IPS DF 6.9 (cell line): ENCODE measurements around the gene HSPA12B.

Experiments
- DNase-seq: peaks from one replicate; pipeline ENCODE4 v3.0.0-alpha.2; 2013; ENCODE audit warnings: low read depth, low spot score
- H3K27ac ChIP-seq: one replicate; pipeline ENCODE4 v1.5.1; 2013; ENCODE audit warnings: low read length, control low read depth
- H3K27me3 ChIP-seq: 2 replicates; pipeline ENCODE4 v1.6.1; 2013; ENCODE audit warnings: mild to moderate bottlenecking, low read length; ENCODE audit not compliant: control insufficient read depth, insufficient read depth
- H3K36me3 ChIP-seq: 2 replicates; pipeline ENCODE4 v1.6.1; 2013; ENCODE audit warnings: low read length; ENCODE audit not compliant: control insufficient read depth, insufficient read depth
- H3K4me1 ChIP-seq: 2 replicates; pipeline ENCODE4 v1.6.1; 2013; ENCODE audit warnings: low read length; ENCODE audit not compliant: control insufficient read depth, insufficient read depth
- H3K4me3 ChIP-seq: 2 replicates; pipeline ENCODE4 v1.5.1; 2013; ENCODE audit warnings: mild to moderate bottlenecking, low read length
- H3K9me3 ChIP-seq: 2 replicates; pipeline ENCODE4 v1.6.1; 2013; ENCODE audit warnings: low read length, inconsistent platforms; ENCODE audit not compliant: control insufficient read depth, insufficient read depth
- WGBS: extraction: QIAGEN DNeasy Blood & Tissue Kit; methylation state at CpG from one replicate; pipeline ENCODE4 v1.1.7; 2013; ENCODE audit warnings: mixed read lengths, missing lambda C conversion rate; ENCODE audit not compliant: insufficient read length, insufficient coverage; 5-methylcytosine and 5-hydroxymethylcytosine counted together

The HSPA12B gene

DNA sequence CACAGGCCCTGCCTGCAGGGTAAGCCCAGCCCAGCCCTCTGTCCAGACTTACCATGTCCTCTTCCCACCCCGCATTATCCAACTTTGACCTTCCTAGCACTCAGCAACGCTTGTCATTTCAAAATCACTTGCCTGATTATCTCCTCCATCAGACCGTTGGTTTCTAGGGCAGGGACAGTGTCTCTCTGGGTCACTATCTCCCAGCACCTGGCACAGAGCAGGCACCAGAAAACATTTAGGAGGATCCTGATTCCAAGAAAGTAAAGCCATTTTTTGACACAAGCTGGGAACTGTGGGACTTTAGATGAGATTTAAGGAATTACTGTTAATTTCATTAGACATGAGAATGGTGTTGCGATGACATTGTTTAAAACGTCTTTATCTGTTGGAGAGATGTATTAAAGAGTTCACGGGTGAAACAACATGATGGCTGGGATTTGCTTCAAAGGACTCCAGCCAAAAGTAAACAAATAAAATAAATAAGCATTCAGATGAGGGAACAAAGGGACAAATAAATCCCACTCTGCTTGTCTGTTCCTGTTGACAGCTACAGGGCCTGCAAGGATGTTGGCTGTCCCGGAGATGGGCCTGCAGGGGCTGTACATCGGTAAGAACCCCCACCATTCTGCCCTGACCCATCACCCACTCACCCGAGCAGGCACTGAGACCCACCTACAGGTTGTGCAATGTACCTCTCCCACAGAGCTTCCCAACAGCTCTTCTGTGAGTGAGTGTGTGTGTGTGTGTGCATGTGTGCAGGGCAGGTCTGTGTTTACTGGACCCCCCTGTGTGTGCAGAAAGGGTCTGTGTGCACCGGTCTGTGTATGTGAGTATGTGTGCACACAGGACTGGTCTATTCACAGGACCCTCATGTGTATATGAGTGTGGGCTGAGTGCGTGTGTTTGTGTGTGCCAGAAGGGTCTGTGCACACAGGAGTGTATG is 5.9 kb downstream of the HSPA12B start:
- no CpG with 5 or more reads among the region's 11 CpGs for WGBS
- no peaks in the 10 kb centered on the region for H3K36me3 ChIP-seq
- H3K27ac ChIP-seq = no peak overlapping the region
- no peak for DNase-seq
- H3K9me3 ChIP-seq = no peaks in the 10 kb centered on the region
- H3K4me3 ChIP-seq = no peak overlapping the region; the same call in 1 of the 2 replicates
- peaks cover 4% of the 10 kb centered on the region; the same call in 1 of the 2 replicates for H3K4me1 ChIP-seq
- H3K27me3 ChIP-seq = no peaks in the 10 kb centered on the region

DNA sequence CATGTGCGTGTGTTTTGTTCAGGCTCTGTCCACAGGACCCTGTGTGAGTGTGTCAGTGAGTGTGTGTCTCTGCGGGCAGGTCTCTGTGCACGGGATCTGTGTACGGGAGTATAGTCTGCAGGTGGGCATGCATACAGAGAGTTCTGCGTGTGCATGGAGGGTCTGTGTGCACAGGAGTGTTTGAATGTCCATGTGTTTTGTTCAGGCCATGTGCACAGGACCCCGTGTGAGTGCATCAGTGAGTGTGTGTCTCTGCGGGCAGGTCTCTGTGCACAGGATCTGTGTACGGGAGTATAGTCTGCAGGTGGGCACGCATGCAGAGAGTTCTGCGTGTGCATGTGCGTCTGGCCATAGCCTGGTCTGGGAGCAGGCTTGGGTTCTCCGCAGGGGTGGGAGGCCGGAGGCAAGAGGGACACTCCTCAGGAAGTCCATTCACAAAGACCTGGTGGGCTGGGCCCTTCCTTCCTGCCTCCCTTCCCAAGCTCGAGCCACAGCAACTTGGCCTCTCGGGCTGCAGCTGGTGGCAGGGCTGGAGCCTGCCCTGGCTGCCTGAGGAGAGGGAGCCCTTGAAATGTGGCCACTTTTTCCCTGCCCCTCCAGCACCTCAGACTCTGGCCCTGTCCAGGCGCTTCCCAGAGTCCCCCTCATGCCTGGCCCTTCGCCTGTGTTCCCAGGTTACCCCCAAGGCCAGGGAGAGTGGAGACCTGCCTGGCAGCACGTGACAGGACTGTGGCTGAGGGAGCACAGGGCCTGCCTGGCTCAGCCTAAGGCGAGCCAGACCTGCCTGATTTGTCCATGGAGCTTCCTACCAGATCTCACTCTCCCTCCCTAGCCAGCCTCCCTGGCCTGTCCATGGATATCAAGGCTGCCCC is 6.8 kb downstream of the HSPA12B start:
- no CpG with 5 or more reads among the region's 19 CpGs for WGBS
- no peak overlapping the region for H3K27ac ChIP-seq
- H3K4me3 ChIP-seq = no peak overlapping the region
- no peaks in the 10 kb centered on the region for H3K27me3 ChIP-seq
- H3K4me1 ChIP-seq = peaks cover 4% of the 10 kb centered on the region; the same call in 1 of the 2 replicates
- DNase-seq = no peak
- no peaks in the 10 kb centered on the region for H3K36me3 ChIP-seq
- H3K9me3 ChIP-seq = no peaks in the 10 kb centered on the region

DNA sequence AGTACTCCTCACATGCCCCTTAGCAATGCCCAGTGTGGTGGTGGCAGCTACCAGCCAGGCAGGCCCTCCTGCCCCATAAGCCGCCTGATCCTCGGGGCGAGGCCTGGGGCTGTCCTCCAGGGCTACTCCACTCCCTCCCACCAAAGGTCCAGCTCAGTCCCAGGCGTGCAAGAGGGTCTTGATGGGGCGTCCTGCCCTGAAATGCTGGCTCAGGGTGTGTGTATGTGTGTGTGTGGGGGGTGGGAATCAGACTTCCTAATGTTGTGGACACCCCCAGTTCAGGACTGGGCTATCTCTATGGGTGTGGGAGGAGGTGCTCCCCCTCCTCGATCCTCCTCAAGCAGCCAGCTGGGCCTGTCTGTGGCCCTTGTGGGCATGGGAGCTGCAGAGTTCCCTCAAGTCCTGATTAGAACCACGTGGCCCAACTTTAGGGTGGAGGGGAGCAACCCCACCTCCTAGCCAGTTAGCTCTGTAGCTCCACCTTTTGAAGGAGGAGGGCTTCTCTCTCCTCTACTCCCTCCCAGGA is 7.5 kb downstream of the HSPA12B start:
- no peak overlapping the region for H3K27ac ChIP-seq
- H3K9me3 ChIP-seq = no peaks in the 10 kb centered on the region
- H3K36me3 ChIP-seq = no peaks in the 10 kb centered on the region
- no peaks in the 10 kb centered on the region for H3K27me3 ChIP-seq
- no peak overlapping the region for H3K4me3 ChIP-seq
- no CpG with 5 or more reads among the region's 7 CpGs for WGBS
- DNase-seq = no peak
- peaks cover 7% of the 10 kb centered on the region; the same call in 1 of the 2 replicates for H3K4me1 ChIP-seq

DNA sequence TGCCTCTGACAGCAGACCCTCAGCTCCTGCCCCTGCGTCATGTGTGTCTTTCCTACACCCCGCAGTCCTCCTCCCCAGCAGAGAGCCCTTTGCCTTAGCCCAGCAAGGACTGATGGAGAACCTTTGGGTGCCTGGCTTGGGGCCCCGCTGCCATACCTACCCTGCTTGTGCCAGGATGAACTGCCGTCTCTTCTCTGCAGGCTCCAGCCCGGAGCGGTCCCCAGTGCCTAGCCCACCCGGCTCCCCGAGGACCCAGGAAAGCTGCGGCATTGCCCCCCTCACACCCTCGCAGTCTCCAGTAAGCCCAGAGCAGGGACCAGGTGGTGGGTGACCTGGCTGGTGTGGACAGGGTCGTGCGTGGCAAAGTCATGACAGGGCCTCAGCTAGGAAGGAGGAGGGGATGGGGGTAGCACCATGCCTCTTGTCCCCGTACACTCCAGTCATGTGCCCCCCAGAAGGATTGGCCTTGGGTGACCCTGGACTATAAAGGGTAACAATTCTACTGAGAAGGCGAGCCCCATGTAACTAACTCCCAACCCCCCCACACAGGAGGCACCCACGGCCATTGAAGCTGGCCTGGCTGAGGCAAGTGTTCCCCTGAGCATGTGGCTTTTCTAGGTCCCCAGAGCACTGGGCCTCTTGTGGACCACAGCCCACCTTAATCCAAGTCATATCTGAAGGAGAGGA is 8.3 kb downstream of the HSPA12B start:
- no CpG with 5 or more reads among the region's 15 CpGs for WGBS
- Histone ChIP-seq H3K27me3 (no peaks in the 10 kb centered on the region), H3K4me3 (no peak overlapping the region), H3K9me3 (no peaks in the 10 kb centered on the region), H3K27ac (no peak overlapping the region), H3K36me3 (no peaks in the 10 kb centered on the region), H3K4me1 (peaks cover 8% of the 10 kb centered on the region; the same call in 1 of the 2 replicates)
- DNase-seq = no peak

DNA sequence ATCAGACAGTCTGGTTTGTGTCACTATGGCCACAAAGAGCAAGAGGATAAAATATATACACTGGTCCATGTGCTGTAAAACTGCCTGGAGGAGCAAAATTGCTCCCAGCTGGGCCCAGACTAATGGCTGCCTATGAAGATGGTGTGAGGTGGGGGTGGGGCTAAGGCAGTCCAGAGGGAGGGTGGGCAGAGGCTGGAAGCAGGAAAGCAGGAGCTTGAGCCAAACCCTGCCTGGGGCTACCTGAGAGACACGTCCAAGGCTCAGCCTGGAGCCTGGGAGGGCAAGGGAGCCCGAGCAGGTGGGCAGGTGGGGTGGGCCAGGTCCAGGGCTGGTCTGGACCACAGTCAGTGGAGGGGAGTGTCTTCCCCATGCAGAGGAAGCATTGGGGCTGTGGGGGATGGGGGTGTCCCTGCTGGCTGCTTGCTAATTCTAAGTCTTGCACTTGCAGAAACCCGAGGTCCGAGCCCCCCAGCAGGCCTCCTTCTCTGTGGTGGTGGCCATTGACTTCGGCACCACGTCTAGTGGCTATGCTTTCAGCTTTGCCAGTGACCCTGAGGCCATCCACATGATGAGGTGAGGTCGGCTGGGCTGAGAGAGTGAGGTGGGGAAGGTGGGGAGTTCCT is 9.5 kb downstream of the HSPA12B start:
- H3K4me1 ChIP-seq = peaks cover 10% of the 10 kb centered on the region; the same call in 1 of the 2 replicates
- H3K9me3 ChIP-seq = no peaks in the 10 kb centered on the region
- H3K36me3 ChIP-seq = no peaks in the 10 kb centered on the region
- H3K4me3 ChIP-seq = no peak overlapping the region
- no peak for DNase-seq
- H3K27ac ChIP-seq = no peak overlapping the region
- no peaks in the 10 kb centered on the region for H3K27me3 ChIP-seq
- WGBS = no CpG with 5 or more reads among the region's 7 CpGs

DNA sequence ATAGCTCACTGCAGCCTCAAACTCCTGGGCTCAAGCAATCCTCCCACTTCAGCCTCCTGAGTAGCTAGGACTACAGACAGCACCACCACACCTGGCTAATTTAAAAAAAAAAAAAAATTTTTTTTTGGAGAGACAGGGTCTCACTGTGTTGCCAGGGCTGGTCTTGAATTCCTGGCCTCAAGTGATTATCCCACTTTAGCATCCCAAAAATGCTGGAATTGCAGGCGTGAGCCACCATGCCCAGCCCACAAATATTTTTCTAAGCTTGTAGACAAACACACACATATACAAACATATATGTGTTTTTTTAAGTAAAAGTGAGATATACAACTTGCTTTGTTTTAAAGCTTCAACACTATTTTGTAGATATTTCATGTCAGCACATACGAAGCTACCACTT is 10.8 kb downstream of the HSPA12B start:
- Histone ChIP-seq H3K9me3 (no peaks in the 10 kb centered on the region), H3K27me3 (no peaks in the 10 kb centered on the region), H3K4me1 (peaks cover 10% of the 10 kb centered on the region; the same call in 1 of the 2 replicates), H3K27ac (no peak overlapping the region), H3K4me3 (no peak overlapping the region), H3K36me3 (no peaks in the 10 kb centered on the region)
- no CpG with 5 or more reads among the region's 2 CpGs for WGBS
- DNase-seq = no peak

DNA sequence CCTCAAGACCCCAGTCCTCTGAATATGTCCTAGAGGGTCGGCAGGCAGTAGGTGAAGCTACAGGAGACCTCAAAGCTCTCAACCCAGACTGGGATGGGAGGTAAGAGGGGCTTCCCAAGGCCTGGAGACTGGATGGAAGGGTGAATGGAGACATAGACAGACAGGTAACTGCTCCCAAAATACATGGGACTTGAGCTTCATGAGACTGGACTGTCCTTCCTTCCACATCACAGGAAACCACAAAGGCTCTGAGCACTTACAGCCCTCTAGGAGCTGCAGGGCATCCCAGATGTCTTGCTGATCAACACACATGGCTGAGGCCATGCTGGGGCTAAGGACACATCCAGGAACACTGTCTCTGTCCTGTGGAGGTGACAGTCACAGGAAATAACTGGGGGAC is 11.6 kb downstream of the HSPA12B start:
- H3K27me3 ChIP-seq = no peaks in the 10 kb centered on the region
- no peaks in the 10 kb centered on the region for H3K9me3 ChIP-seq
- H3K4me3 ChIP-seq = no peak overlapping the region
- H3K4me1 ChIP-seq = peaks cover 10% of the 10 kb centered on the region; the same call in 1 of the 2 replicates
- WGBS = no CpG with 5 or more reads among the region's 1 CpG
- DNase-seq = no peak
- H3K36me3 ChIP-seq = no peaks in the 10 kb centered on the region
- no peak overlapping the region for H3K27ac ChIP-seq

DNA sequence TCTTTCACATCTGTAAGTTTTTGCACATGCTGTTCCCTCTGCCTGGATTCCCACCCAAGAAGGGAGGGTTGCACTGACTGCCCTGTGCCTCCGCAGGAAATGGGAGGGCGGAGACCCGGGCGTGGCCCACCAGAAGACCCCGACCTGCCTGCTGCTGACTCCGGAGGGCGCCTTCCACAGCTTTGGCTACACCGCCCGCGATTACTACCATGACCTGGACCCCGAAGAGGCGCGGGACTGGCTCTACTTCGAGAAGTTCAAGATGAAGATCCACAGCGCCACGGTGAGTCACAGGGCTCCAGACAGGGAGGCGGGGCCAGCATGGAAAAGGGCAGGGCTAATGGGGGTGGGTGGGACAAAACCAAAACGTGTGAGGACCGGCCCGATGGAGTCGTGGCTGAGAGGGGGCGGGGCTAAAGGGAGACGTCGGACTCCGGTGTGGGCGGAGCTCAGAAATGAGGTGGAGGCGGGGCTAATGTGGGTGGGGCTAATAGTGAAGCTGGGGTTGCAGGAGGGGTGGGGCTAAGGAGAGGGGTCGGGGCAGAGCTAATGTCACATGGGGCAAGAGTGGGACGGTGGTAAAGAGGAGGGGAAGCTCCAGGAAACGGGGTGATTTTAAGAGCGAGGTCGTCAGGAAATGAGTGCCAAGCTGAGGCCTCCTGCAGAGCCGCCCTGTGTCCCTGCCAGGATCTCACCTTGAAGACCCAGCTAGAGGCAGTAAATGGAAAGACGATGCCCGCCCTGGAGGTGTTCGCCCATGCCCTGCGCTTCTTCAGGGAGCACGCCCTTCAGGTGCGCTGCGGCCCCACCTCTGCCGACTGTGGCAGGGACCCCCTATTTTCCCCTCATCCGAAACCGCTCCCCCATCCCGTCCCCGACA is 12.6 kb downstream of the HSPA12B start:
- WGBS = no CpG with 5 or more reads among the region's 45 CpGs
- Histone ChIP-seq H3K27ac (no peak overlapping the region), H3K27me3 (no peaks in the 10 kb centered on the region), H3K4me1 (peaks cover 11% of the 10 kb centered on the region; the same call in 1 of the 2 replicates), H3K9me3 (no peaks in the 10 kb centered on the region), H3K36me3 (no peaks in the 10 kb centered on the region), H3K4me3 (peak overlapping the region; percentile 64; the same call in 1 of the 2 replicates)
- peak; percentile 93 for DNase-seq

DNA sequence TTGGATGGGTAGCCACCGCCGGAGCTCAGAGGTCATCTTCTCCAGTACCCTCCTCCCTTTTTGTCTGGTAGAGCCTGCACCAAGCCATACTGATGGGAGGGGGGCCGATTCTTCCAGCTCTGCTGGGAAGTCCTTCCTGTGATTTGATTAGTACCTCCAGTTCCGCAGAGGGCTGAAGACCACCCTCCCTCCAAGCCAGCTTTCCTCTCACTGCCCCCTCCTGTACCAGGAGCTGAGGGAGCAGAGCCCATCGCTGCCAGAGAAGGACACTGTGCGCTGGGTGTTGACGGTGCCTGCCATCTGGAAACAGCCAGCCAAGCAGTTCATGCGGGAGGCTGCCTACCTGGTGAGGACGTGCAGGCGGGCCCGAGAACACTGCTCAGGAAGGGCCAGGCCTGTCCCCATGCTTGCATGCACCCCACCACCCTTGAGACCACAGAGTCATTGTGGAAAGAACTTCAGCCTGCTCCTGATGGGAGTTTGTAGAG is 13.2 kb downstream of the HSPA12B start:
- peaks cover 4% of the 10 kb centered on the region for H3K27me3 ChIP-seq
- no peak overlapping the region for H3K27ac ChIP-seq
- DNase-seq = no peak
- H3K4me3 ChIP-seq = peak overlapping the region; percentile 40; the same call in 1 of the 2 replicates
- no CpG with 5 or more reads among the region's 11 CpGs for WGBS
- peaks cover 14% of the 10 kb centered on the region; the same call in 1 of the 2 replicates for H3K4me1 ChIP-seq
- no peaks in the 10 kb centered on the region for H3K36me3 ChIP-seq
- H3K9me3 ChIP-seq = no peaks in the 10 kb centered on the region
